ENCODE measurements around the gene DGCR2.

The DGCR2 gene

DNA sequence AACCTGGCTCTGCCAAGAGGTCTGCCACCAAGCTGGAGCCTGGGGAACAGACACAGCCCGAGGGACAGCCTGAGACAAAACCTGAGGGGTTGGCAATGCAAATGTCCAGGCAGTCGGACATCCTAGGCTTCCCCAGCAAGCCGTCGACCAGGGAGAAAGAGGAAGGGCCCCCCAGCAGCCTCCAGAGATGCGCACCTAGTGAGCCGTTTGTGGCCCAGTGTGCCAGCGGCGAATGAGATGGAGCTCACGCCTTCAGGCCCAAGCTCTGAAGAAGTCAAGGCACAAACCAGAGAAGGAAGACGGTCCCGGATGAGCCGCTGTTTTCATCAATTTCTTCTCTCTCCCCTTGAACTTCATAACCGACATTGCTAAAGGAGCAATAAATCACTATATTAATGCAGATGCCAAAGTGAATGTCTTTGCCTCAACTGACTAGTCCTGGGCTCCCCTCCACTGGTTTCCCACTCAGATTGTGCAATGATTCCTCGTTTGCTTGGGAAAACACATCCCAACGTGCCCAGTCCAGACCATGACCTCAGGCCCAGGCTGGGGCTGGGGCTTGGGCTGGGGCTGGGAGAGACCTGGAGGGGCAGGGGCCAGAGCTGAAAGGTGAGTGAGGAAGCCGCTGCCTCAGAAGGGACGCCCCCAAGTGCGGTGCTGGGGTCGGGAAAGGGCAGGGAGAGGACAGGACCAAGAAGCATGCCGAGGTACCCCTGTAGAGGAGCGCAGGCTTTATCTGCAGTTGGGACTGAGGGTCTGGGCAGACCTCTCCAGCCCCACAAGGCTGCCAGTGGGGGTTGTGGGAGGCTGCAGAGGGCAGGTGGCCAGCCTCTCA is 3.5 kb upstream of the DGCR2 start:
- no peak for DNase-seq

DNA sequence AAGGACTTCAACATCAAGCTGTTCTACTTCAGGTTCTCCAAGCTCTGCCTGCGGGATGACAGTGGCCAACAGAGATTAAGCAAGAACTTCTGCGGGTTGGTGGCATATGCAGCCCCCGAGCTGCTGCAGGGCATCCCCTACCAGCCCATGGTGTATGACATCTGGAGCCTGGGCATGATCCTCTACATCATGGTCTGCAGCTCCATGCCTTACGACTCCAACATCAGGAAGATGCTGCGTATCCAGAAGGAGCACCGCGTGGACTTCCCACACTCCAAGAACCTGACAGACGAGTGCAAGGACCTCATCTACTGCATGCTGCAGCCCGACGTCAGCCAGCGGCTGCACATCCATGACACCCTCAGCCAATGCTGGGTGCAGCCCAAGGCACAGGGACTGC is 2.8 kb upstream of the DGCR2 start:
- DNase-seq = no peak

DNA sequence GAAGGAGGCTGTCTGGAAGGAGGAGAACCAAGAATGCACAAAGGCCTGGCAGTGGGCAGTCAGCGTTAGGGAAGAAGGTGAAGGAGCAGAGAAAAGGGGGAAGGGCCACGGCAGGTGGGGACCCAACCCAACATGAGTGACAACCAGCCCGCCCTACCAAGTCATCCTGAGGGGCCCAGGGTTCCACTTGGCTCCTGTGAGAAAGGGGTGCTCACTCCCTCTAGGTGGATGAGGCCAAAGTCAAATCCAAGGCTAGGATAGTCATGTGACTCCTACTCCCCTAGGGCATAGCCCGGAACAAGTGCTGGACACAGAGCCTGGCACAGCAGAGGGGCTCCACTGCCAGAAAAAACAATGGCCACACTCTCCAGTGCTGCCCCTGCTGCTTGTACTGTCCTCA is 2.2 kb upstream of the DGCR2 start:
- no peak for DNase-seq

DNA sequence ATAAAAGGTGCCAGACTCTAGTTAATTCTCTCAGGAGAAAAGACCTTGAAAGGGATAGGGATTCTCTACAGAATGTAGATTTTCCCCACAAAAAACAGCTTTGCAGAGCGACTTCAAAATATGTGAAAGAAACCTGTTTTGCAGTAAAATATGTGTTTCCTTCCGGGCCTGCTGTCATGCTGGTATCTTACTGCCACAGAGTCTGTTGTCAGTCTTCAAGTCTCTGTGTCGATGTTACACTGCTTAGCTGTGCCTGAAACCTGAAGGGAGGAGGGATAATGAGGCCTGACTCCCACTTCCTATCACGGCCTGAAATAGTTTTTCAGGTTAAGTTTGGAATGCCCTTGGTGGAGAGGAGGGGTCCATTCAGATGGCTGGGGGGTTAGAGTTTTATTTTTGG is 1.7 kb upstream of the DGCR2 start:
- no peak for DNase-seq

DNA sequence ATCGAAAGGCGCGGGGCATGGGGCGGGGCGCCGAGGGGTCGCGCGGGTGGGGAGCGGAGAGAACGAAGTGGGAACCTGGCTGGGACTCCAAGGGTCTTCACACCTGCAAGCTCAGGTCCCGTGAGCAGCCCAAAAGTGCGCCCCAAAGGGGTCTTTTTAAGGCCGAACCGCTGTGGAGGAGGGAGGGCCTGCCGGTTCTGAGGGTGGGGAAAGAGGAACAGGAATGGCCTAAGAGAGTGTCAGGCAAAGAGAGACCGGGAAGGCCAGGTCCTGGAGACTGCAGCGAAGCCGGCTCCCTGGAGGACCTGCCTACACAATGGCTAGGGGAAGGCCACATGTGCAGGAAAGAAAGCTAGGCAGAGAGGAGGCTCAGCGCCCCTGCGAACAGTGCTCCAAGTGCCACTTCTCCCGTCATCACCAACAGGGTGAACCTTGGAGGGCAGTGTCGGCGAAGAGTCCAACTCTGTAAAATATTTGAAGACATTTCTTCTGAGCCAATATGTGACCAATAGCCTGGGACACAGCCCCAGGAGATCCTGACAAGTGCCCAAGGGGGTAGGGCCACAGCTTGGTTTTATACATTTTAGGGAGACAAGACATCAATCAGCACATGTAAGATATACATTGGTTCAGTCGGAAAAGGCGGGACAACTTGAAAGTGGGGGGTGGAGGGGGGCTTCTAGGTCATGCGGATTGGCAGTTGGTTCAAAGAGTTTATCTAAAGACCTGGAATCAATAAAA is 710 bp upstream of the DGCR2 start:
- DNase-seq = no peak

DNA sequence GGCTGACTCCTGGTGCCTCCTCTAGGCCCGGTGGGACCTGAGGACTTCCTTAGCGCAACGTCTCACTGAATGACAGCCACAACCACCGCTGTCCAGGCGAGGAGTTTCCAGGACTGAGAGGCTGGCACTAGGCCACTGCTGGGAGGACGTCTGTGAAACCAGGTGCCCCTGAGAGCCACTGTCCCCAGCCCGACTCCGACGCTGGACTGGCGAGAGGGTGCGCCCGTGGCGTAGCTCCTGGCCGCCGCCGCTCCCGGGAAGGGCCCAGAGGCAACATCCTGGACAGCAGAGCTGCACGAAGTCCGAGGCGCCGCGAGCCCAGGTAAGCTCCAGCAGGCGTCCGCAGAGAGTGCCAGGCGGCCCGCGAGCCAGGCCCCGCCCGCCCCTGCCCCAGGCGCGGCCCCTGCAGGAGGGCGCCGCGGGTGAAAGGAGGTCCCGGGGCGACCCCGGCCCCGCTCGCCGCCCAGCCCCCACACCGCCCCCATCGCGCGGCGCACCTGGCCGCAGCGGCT is 525 bp downstream of the DGCR2 start:
- no peak for DNase-seq

DNA sequence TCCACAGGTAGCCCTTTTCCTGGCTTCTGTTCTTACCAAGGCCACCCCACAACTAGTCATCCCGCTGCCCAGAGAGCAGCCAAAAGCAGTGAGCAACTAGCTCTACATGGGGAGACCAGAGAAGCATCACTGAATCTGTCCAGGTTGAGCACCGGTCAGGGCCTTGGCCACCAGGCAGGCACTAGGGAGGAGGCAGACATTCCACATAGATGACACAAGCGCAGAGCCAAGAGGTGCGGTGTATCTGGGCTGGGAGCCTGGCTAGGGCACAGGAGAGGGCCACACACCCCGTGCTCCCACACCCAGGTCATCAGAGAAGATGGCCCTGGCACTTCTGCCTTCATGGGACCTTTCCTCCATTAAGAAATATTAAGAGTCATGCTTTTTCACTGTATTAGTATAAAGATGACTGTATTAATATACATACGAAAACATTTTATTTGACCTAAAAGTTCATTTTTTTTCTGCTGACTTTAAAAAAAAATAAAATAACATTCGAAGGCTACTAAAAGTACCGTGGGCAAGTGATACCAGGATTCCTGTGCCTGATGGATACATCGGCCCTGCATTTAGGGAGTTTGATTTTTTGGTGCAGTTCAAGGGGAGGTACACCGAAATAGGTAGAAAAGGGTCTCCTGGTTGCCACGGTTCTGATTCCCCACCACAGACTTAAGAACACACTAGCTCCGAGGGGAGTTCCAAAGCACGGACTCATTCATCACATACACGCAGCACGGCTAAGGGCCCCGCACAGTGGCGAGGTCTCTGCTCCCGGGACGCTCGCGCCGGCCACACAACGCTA is 1.2 kb downstream of the DGCR2 start:
- peak; percentile 40 for DNase-seq

DNA sequence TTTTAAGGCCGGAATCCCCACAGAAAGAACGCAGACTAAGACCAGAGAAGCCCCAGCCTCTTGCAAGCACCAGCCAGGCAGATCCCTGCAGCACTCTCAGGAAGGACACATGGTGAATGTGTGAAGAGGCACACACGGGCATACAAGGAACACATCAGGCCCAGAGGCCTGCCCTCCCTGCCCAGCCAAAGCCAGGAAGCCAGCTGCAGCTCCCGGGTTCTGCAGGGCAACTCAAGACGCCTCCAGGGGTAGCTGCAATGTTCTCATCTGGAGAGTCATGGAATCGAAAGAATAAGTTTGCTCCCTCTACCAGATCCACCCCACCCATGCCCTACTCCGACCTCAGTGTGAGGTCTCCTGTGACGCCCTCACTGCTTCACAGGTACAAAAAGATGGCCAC is 2.3 kb downstream of the DGCR2 start:
- DNase-seq = no peak

DNA sequence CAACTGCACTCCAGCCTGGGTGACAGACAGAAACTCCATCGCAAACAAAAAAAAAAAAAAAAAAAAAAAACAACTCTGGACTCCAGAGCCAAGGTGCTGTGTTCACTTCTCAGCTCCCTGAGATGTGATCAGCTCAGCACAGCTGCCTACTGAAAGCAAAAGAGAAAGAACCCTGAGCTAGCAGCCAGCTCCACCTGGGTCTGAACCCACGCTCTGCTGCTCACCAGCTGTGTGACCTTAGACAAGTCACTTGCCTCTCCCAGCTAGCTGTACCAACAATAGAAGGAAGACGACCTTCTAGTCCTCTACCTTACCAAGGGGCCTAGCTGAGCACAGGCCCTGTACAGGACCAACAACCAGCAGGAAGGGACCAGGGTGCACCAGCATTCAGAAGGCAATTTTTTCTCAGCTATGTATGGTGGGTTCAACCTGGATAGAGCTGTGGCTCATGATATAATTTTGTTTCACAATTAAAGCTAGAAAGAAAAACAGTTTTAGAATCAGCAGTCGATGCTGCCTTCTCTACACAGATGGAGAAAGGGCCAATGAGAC is 3.8 kb downstream of the DGCR2 start:
- no peak for DNase-seq

DNA sequence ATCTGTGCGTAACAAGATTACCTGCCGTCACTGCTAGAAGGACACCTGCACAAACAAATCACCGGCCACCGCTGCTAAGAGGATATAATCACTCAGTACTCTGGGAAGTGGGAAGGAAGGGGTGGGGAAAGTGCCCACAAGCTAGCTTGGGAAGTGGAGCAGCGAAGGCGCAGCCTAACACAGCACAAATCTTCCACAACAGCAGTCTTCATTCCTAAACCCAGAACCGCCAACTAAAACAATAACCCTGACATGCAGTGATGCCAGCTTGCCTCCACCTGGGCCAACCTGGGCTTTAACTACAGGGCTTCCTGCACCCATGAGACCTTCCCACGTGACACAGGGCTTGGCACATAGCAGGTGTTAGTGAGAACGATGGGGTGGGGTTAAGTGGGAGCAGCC is 5.1 kb downstream of the DGCR2 start:
- DNase-seq = no peak

DNA sequence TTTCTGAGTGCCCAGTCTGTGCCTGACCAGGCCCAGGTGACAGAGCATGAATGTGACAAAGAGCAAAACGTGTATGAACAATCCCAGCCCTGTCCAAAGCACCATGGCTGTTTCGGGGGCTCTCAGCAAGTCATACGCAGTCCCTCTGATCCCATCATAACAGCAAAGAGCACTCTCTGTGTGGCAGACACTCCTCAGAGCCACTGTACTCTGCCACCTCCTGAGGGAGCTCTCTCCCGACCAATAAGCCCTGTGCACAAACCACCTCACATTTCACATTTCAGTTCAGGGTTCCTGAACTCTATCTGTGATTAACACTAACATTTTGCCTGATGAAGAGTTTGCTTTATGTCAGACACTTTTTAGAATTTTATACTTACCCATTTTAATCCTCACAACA is 6.6 kb downstream of the DGCR2 start:
- DNase-seq = no peak

DNA sequence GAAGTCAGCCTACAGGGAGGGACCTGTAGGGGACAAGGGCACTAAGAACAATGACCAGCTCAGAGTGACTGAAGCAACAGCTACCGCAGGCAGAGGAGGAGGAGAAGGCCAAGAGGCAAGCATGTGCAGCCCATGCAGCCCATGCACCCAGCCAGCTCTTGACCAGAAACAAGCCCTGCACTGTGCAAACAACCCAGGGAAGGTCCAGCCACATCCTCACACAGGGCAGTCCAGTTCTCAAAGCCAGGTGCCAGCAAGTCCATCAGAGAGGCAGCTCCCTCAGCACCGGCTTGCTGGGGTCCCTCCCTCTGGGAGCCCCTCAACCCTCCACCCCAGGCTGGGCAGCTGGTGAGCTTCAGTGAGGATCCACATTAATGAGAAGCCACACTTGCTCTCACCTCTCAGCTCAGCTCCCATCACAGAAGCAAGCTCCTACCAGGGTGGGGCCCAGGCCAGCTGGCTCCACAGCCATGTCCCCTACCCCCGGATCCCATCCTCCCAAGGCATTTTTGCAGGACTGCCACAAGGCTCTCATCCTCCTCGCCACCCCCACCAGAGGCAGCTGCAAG is 7.1 kb downstream of the DGCR2 start:
- DNase-seq = no peak

DNA sequence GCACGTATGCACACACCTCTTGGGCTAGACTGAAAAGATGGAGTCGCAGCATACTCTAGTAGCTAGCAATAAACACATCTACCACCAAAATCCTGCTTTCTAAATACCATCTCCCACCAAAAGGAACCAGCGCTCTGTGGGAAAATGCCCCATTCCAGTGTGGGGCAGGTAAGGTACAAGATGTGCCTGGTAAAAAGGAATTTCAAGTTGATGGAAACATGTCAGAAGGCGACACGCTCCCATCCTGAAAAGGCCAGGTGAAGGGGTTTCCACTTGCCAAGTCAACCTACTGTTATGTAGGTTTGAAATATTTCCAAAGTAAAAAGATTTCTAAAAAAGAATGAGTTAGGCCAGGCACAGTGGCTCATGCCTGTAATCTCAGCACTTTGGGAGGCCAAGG is 8.8 kb downstream of the DGCR2 start:
- no peak for DNase-seq

DNA sequence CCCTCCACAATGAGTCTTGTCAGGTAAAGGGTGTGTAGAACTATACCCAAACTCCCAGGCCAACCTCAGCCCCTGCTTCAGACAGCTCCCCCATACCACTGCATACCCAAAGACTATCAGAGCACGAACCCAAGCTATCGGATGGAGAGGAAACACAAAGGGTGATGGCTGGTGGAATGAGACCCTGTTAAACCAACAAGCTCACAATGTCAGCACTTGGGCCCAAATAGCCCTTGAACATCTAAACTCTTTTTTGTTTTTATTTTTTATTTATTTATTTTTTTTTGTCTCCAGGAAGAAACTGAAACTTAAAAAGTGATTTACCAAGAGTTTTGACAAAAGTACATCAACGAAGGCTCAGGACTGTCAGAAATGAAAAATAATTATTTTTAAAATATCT is 10.6 kb downstream of the DGCR2 start:
- no peak for DNase-seq

DNA sequence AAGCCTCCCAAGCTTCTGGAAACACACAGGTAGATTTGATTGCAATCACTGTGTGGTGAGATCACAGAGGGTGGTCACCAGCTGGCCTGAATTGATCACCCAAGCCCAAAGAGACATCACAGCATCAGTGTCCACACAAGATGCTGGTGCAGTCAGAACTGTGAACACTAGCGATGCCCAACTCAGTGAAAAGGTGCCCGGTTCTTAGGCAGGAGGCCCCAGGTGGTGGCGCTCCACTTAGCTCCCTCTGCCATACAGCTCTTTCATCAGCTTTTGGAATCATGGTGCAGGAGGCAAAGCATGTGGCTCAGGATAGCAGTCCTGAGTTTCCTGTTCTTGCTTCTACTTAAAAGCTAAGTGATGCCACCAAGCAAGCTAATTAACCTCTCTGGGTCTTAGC is 11.1 kb downstream of the DGCR2 start:
- DNase-seq = no peak

DNA sequence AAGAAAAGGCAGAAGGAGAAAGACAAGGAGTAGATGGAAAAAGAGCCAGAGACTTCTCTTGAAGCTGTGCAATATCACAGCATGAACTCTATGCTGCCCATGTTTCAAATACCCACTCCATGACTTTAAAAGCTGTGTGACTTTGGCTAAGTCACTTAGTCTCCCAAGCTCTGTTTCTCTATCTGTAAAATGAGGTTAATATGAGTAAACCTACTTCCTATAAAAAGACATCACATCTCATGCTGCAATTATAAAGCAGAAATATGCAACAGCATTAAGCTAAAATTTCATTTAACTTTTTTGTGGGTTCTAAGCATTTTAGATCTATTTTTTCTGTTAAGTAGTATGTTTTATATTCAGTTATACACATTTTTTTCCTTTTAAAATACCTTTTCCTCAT is 11.6 kb downstream of the DGCR2 start:
- no peak for DNase-seq

DNA sequence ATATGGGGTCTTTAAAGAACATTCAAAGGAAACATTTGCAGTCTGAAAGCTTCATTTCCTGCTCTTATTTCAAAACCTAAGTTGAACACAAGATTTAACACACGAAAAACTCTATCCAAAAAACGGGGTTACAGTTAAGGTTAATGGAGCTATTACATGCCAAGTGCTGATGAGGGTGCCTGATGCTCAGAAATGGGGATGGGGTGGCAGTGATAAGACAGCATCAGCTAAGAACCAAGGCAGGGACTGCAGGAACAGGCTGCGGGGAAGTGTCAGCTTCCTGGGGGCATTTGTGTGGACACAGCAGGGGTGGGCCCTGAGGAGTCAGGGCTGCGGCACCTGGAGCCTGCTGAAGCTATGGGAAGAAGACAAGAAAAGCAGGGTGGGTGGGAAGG is 12.2 kb downstream of the DGCR2 start:
- no peak for DNase-seq

DNA sequence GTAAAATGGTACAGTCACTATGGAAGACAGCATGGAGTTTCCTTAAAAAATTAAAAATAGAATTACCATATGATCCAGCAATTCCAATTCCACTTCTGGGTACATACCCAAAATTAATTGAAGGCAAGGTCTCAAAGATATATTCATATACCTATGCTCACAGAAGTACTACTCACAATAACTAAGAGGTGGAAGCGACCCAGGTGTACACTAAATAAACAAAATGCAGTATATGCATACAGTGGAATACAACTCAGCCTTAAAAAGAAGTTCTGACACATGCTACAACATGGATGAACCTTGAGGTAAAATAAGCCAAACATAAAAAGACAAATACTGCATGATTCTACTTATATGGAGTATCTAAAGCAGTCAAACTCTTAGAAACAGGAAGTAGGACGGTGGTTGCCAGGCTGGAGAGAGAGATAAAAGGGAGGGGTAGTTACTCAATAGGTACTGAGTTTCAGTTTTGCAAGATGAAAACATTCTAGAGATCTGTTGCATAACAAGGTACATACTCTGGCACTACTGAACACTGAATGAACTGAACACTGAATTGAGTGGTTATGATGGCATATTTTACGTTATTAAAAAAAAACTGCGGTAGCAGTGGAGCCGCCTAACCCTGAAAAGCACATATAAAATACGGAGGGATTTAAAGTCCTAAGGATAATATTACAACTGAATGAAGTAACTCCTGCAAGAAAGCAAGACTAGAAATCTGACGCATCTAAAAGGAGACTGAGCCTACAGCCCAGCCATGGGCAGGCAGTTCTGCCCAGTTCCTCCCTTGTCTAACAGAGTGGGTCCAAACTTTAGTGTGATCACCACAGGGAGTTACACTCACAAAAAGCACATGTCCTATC is 12.8 kb downstream of the DGCR2 start:
- no peak for DNase-seq

DNA sequence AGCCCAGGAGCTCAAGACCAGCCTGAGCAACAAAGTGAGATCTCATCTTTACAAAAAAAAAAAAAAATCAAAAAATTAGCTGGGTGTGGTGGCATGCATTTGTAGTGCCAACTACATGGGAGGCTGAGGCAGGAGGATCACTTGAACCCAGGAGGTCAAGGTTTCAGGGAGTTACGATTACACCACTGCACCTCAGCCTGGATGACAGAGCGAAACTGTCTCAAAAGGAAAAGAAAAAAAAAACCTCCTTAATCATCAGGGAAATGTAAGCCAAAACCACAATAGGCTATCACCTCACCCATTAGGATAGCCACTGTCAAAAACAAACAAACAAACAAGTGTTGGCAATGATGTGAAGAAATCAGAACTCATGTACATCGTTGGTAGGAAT is 13.4 kb downstream of the DGCR2 start:
- no peak for DNase-seq

DNA sequence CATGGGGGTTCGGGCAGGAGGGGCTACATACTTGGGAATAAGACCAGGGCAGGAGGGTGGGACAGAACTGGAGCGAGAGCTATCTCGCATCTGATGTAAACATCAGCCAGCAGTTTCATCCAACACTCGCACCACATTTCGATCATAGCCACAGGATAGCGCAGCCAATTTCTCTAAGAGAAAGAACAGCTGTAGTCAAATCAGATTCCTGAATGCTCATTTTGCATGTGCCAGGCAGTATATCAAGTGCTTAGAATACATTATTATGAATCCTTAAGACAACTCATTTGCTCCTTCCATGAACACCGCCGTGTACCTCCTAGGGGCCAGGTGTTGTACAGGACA is 14.5 kb downstream of the DGCR2 start:
- no peak for DNase-seq

DNA sequence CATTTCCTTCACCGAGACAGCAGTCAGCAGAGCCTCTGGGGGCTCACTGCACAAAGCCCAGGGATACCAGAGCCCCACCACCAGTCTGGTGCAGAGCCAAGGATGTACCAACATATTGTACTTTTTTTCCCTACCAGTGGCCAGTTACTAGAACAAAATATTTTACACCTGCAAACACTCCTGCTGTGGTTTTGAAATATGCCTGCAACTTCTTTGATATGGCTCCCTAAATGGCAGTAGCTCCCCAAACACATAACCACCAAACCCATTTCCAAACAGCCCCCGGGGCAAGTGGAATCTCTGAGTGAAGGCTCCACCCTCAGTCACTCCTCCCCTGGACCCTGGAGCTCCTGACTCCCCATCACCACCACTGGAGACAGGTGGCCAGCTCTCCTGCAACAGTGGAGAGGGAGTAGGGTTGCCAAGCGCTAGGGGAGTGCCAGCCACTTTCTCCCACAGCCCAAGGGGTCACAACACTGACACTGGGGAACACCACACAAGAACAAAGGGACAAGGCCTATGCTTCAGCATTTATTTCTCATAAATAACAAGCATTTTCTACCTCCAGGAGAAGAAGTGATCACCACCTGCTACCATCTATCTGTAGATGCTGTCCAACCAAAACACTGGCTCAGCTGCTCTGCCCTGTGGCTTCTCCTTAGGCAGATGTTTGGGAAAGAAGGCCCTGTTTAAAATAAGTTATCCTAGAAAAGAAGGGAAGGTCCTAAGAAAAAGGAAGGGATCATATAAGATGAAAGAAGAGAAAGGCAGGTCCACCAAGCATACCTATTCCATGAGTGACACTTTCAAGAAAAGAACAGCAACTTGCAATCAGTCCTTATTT is 15.1 kb downstream of the DGCR2 start:
- no peak for DNase-seq
